H1 (cell line): ENCODE measurements around the gene PRPF4. TPM values are rescaled to one million over a fixed set of nuclear protein-coding genes. Genes with fewer than 3 reads are reported as not detected.

Experiments
- HDAC2 ChIP-seq, 2 experiments: fragments of 300-600 bp in 1 of 2; sonication (generic) in 1 of 2; IDR thresholded peaks; 2 replicates each; pipeline ENCODE4 v1.6.1; 2011 to 2012; ENCODE audit warnings: low read depth in 2 of 2, low read length in 2 of 2, mild to moderate bottlenecking in 2 of 2, moderate library complexity in 2 of 2, borderline replicate concordance in 1 of 2, inconsistent platforms in 1 of 2
- NANOG ChIP-seq: IDR thresholded peaks from 2 replicates; pipeline ENCODE4 v1.6.1; 2011; ENCODE audit warnings: low read length, low read depth, mild to moderate bottlenecking, inconsistent platforms; ENCODE audit not compliant: insufficient read depth, poor library complexity, severe bottlenecking
- NRF1 ChIP-seq: IDR thresholded peaks from 2 replicates; pipeline ENCODE4 v1.6.1; 2011; ENCODE audit warnings: mild to moderate bottlenecking, low read depth, low read length, improper control_type of control experiment
- POLR2A ChIP-seq, 2 experiments: IDR thresholded peaks; 1 replicate in 1 of 2; 2 replicates in 1 of 2; pipeline ENCODE4 v1.6.1; 2011; ENCODE audit warnings: low read depth in 2 of 2, low read length in 2 of 2, mild to moderate bottlenecking in 2 of 2; ENCODE audit errors: control extremely low read depth in 1 of 2
- SIRT6 ChIP-seq: IDR thresholded peaks from one replicate; pipeline ENCODE4 v1.7.1; 2012; ENCODE audit warnings: low read length, inconsistent platforms
- polyA plus RNA-seq, 7 experiments: library from polyadenylated mRNA; depleted of rRNA in 3 of 7; stranded (reverse) in 5 of 7; unstranded in 2 of 7; fragments of >200 nt in 5 of 7; fragments of 200-250 nt in 2 of 7; gene quantifications; 1 replicate in 5 of 7; 2 replicates in 1 of 7; 4 replicates in 1 of 7; pipeline versions ENCODE4 v1.2.1 to v1.2.3, GENCODE V29; 2011 to 2013; ENCODE audit warnings: missing spikeins in 2 of 7, mixed read lengths in 2 of 7
- total RNA-seq: library from RNA; stranded (reverse); fragmentation: NEBNext Ultra II Directional; extraction: Animal tissue kit (Norgen Biotek cat#: 25700); gene quantifications from 2 replicates; pipeline ENCODE4 v1.2.1, GENCODE V29; 2021
- TF ChIP-seq, protein P1 (sequence below): IDR thresholded peaks from 2 replicates; pipeline ENCODE4 v1.6.1; 2012; ENCODE audit warnings: low read length, inconsistent platforms

Gene PRPF4
- total and polyA plus RNA-seq, 2 of the 8 experiments (the other 6 are each of a cell fraction or from before 2014, with no cell fraction given): 15.2 to 33.4 TPM

DNA sequence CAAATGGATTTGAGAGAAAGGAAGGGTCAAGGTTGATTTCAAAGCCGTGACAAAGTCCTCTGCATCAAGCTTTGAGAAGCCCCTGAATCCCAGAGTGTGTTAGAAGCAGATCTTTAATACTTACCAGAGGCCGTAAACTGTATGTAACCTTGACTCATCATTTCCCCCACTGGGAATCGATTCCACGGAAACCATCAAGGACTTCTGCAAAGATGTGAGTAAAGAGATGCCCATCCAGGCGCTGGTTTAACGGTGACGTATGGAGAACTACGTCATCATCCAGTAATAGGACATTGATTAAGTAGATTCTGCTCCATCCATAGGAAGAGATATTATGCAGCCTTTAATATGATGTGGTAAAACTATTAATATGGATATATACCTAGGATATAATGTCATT lies 26.1 kb downstream of the PRPF4 start (continued):
- TF ChIP-seq POLR2A (IDR thresholded peaks at IDR 0.05; ENCODE audit: control extremely low read depth in 1 of 2, low read depth in 2 of 2, low read length in 2 of 2) (no peak), SIRT6 (no peak), HDAC2 (IDR thresholded peaks at IDR 0.05; ENCODE audit: borderline replicate concordance in 1 of 2, low read depth in 2 of 2, low read length in 2 of 2) (no peak), NANOG (no peak), NRF1 (no peak)
- TF ChIP-seq, protein P1, sequence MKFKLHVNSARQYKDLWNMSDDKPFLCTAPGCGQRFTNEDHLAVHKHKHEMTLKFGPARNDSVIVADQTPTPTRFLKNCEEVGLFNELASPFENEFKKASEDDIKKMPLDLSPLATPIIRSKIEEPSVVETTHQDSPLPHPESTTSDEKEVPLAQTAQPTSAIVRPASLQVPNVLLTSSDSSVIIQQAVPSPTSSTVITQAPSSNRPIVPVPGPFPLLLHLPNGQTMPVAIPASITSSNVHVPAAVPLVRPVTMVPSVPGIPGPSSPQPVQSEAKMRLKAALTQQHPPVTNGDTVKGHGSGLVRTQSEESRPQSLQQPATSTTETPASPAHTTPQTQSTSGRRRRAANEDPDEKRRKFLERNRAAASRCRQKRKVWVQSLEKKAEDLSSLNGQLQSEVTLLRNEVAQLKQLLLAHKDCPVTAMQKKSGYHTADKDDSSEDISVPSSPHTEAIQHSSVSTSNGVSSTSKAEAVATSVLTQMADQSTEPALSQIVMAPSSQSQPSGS: no peak
